Smooth muscle cell (in vitro differentiated cells): Measurements from ENCODE around the gene NUDT22. TPM values are rescaled to one million over a fixed set of nuclear protein-coding genes. Genes with fewer than 3 reads are reported as not detected.

ENCODE experiments used
- DNase-seq: peaks from one replicate; lab custom pipeline; 2025; ENCODE audit not compliant: unreplicated experiment; lab: John Stamatoyannopoulos, UW
- H2AFZ ChIP-seq: fragments of 200-600 bp; sonication (generic); 2 replicates; pipeline ENCODE4 v1.6.0; 2016; ENCODE audit warnings: antibody characterized with exemption, low read depth, mild to moderate bottlenecking
- H3F3A ChIP-seq: fragments of 200-600 bp; sonication (generic); 2 replicates; pipeline ENCODE4 v1.6.0; 2017; ENCODE audit warnings: antibody characterized with exemption, low read depth
- H3K27ac ChIP-seq: fragments of 200-600 bp; sonication (generic); 2 replicates; pipeline ENCODE4 v1.5.1; 2016; ENCODE audit warnings: low read depth, mild to moderate bottlenecking
- H3K27me3 ChIP-seq: fragments of 200-600 bp; sonication (generic); 2 replicates; pipeline ENCODE4 v1.6.1; 2016; ENCODE audit warnings: low read depth, mild to moderate bottlenecking
- H3K36me3 ChIP-seq: fragments of 200-600 bp; sonication (generic); 2 replicates; pipeline ENCODE4 v1.5.1; 2016; ENCODE audit warnings: low read depth
- H3K4me1 ChIP-seq: fragments of 200-600 bp; sonication (generic); 2 replicates; pipeline ENCODE4 v1.5.1; 2016; ENCODE audit warnings: low read depth
- H3K4me2 ChIP-seq: fragments of 200-600 bp; sonication (generic); 2 replicates; pipeline ENCODE4 v1.6.0; 2016; ENCODE audit warnings: mild to moderate bottlenecking
- H3K4me3 ChIP-seq: fragments of 200-600 bp; sonication (generic); 2 replicates; pipeline ENCODE4 v1.5.1; 2016; ENCODE audit warnings: mild to moderate bottlenecking
- H3K79me2 ChIP-seq: fragments of 200-600 bp; sonication (generic); 2 replicates; pipeline ENCODE4 v1.6.0; 2016; ENCODE audit warnings: low read depth, mild to moderate bottlenecking
- H3K9ac ChIP-seq: fragments of 200-600 bp; sonication (generic); 2 replicates; pipeline ENCODE4 v1.6.0; 2016; ENCODE audit warnings: low read depth
- H3K9me3 ChIP-seq: fragments of 200-600 bp; sonication (generic); replicated peaks from 2 replicates; pipeline ENCODE4 v1.5.1; 2016; ENCODE audit warnings: low read depth
- H4K20me1 ChIP-seq: fragments of 200-600 bp; sonication (generic); 2 replicates; pipeline ENCODE4 v1.6.0; 2016; ENCODE audit warnings: low read depth
- WGBS: methylation state at CpG from one replicate; pipeline ENCODE4 v1.1.7; 2016; ENCODE audit warnings: low lambda C conversion rate; 5-methylcytosine and 5-hydroxymethylcytosine counted together
- polyA plus RNA-seq: library from polyadenylated mRNA; unstranded; fragments of >200 nt; fragmentation: Nextera tagmentation; extraction: Ambion mirVana; gene quantifications from 2 replicates; pipeline ENCODE4 v1.2.1, GENCODE V29; 2016
- total RNA-seq: library from RNA; depleted of rRNA; stranded (reverse); fragments of >200 nt; gene quantifications from 2 replicates; pipeline ENCODE4 v1.2.3, GENCODE V29; 2014
- TF ChIP-seq, protein P1 (sequence below): fragments of 200-600 bp; sonication (generic); IDR thresholded peaks from 2 replicates; pipeline ENCODE4 v1.5.1; 2017; ENCODE audit warnings: borderline replicate concordance, mild to moderate bottlenecking, antibody characterized with exemption; ENCODE audit not compliant: insufficient read depth, poor library complexity, severe bottlenecking

The NUDT22 gene
- total and polyA plus RNA-seq, 2 experiments from 2014 or later: 51.5 to 82.1 TPM

DNA sequence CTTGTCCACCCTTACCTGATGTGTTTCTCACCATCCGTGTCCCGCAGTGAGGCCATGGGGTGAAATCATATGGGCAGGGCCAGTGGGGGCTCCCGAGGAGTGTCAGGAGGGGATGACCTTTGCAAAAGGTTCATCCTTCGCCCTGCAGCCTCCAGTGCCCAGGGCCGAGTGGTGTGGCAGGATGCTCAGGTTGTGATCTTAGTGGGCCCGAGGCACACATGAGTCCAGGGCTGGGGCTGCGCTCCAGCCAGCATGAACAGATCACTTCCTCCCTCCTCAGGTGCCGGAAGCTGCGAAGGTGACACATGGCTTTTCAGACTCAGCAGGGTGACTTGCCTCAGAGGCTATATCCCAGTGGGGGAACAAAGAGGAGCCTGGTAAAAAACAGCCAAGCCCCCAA, 12.0 kb downstream of the NUDT22 start:
- Histone ChIP-seq H3F3A (peaks cover 13% of the 10 kb centered on the region), H2AFZ (no peak overlapping the region), H3K36me3 (no peaks in the 10 kb centered on the region), H3K27ac (no peak overlapping the region), H3K9me3 (no peaks in the 10 kb centered on the region), H3K4me3 (no peak overlapping the region), H3K27me3 (no peaks in the 10 kb centered on the region), H3K4me2 (no peak overlapping the region), H3K79me2 (peaks cover 3% of the 10 kb centered on the region), H3K4me1 (peaks cover 10% of the 10 kb centered on the region), H4K20me1 (peaks cover 16% of the 10 kb centered on the region), H3K9ac (no peak overlapping the region)
- TF ChIP-seq, protein P1, sequence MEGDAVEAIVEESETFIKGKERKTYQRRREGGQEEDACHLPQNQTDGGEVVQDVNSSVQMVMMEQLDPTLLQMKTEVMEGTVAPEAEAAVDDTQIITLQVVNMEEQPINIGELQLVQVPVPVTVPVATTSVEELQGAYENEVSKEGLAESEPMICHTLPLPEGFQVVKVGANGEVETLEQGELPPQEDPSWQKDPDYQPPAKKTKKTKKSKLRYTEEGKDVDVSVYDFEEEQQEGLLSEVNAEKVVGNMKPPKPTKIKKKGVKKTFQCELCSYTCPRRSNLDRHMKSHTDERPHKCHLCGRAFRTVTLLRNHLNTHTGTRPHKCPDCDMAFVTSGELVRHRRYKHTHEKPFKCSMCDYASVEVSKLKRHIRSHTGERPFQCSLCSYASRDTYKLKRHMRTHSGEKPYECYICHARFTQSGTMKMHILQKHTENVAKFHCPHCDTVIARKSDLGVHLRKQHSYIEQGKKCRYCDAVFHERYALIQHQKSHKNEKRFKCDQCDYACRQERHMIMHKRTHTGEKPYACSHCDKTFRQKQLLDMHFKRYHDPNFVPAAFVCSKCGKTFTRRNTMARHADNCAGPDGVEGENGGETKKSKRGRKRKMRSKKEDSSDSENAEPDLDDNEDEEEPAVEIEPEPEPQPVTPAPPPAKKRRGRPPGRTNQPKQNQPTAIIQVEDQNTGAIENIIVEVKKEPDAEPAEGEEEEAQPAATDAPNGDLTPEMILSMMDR: no peak
- WGBS: 98% methylated on average over 9 of the region's 9 CpGs
- no peak for DNase-seq

DNA sequence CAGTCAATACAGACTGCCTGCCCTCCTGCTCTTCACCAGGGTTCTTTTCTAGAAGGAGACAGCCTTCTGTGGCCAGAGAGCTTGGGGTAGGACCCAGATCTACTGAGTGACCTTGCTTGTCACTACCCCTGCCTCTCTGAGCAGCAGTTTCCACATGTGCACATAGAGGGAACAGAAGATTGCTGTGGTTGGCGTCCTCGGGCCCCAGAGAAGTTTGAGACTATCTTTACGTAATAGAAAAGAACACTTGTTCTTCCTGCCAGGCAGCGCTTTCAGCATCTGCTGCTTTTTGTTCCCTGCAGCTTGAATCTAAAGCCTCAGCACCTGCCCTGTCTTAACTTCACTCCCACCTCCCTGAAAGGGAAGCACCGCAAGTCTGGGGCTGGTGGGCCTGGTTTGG, 12.9 kb downstream of the NUDT22 start:
- Histone ChIP-seq H3K4me1 (peaks cover 10% of the 10 kb centered on the region), H3F3A (peaks cover 17% of the 10 kb centered on the region), H3K4me2 (no peak overlapping the region), H3K9me3 (no peaks in the 10 kb centered on the region), H2AFZ (no peak overlapping the region), H3K36me3 (no peaks in the 10 kb centered on the region), H4K20me1 (peaks cover 25% of the 10 kb centered on the region), H3K79me2 (peaks cover 3% of the 10 kb centered on the region), H3K9ac (no peak overlapping the region), H3K27ac (peak overlapping the region; percentile 93), H3K4me3 (no peak overlapping the region), H3K27me3 (no peaks in the 10 kb centered on the region)
- DNase-seq: no peak
- WGBS: 98% methylated on average over 5 of the region's 5 CpGs
- TF ChIP-seq, protein P1: no peak

DNA sequence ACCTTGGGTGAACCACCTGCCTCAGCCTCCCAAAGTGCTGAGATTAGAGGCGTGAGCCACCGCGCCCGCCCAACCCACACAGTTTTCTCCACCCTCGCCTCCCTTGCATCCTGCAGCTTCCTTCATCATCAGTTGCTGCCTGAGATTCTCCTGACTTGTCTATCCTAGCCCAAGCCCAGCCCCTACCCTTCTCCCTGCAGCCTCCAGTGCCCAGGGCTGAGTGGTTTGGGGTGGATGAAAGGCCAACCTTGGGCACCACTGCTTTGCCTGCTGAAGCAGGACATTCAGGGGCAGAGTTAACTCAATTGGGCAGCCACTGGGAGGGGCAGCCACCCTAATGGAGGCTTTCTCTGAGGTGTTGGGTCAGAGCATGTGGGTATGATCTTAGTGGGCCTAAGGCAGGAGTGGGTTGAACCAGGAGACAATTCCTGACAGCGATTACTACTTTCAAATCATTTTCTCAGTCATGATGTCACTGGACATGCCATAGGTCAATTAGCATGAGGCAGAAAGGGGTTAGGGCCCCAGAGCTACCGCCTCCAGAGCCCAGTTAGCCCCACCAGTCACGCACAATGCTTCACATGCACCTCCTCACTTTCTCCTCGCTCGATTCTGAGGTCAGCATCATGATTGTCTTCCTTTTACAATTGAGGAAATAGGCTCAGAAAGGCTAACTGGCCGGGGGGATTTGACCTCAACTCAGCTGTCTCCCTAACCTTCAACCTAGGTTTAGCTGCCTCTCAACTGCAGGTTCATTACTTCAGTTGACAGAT, 13.8 kb downstream of the NUDT22 start:
- no peak for DNase-seq
- Histone ChIP-seq H3K9ac (peak overlapping the region; percentile 90), H3K27ac (peak overlapping the region; percentile 93), H3K4me2 (peak overlapping the region; percentile 83), H3K4me1 (peaks cover 10% of the 10 kb centered on the region), H4K20me1 (peaks cover 26% of the 10 kb centered on the region), H3K4me3 (peak overlapping the region; percentile 89), H3K79me2 (peaks cover 3% of the 10 kb centered on the region), H3F3A (peaks cover 17% of the 10 kb centered on the region), H3K36me3 (no peaks in the 10 kb centered on the region), H2AFZ (no peak overlapping the region), H3K27me3 (no peaks in the 10 kb centered on the region), H3K9me3 (no peaks in the 10 kb centered on the region)
- TF ChIP-seq, protein P1: no peak
- WGBS: 85% methylated on average over 9 of the region's 11 CpGs
